Measurements from ENCODE around the gene IGSF9B.

IGSF9B gene

GRCh38 chr11:133896642-133897330 is 60.0 kb downstream of the IGSF9B start:
- DNase-seq = no peak

DNA sequence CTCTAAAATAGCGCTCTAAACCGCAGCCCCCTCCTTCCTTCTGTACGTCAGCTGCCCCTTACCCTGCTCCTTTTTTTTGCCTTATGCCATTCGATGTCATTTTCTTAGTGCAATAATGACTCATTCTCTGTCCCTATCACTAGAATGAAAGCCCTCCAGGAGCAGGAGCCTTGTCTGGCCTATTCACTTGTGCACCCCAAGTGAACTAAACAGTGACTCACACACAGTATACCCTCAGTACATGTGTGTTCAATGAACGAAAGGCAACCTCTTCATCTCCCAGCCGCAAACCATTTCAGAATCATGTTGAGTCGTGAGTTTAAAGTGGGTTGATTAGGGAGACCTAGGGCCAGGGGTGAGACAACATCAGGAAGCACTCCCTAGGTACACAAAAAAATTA is 60.7 kb downstream of the IGSF9B start:
- no peak for DNase-seq

GRCh38 chr11:133895551-133895950 is 61.2 kb downstream of the IGSF9B start:
- DNase-seq = no peak

GRCh38 chr11:133895061-133895479 is 61.7 kb downstream of the IGSF9B start:
- no peak for DNase-seq

- DNase-seq = no peak
These were observed 63.4 kb downstream of the IGSF9B start for GRCh38 chr11:133893381-133893780.

DNA sequence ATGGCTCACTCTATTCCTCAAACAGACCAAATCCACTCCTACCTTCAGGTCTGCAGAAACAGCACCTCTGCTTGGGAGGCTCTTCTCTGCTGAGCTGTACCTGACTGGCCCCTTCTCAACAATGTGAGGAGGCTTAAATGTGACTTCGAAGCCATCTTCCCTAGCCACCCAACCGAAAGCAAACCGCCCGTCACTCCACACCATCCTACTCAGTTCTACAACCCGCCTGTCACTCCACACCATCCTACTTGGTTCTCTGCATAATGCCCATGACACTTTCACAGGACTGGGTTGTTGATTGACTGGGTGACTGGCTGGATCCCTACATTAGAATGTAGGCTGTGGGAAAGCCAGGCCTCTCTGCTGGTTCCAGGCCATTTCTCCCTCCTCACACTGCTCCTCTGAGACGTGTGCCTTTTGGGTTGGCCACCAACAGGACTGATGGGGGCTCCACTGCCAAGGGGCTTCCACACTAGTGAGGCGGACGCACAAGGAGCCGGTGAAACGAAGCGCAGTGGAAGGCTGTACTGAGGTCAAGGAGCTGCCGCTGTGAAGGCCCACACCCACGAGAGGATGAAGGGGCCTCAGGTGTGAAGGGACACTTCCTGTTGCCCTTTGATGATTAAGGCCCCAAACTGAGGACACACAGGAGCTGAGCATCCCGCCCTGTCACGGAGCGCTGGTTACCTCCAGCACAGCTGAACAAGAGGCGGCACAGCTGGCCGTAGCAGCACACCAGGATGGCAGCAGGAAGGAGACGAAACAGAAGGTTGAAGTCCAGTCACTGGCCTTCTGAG is 64.0 kb downstream of the IGSF9B start:
- no peak for DNase-seq

GRCh38 chr11:133892126-133892525 is 64.6 kb downstream of the IGSF9B start:
- DNase-seq = no peak

GRCh38 chr11:133889893-133890292 is 66.9 kb downstream of the IGSF9B start:
- no peak for DNase-seq

GRCh38 chr11:133889188-133889587 is 67.6 kb downstream of the IGSF9B start:
- no peak for DNase-seq

- peak in 1 of 2 experiments; percentile 11 for DNase-seq
These were observed 69.0 kb downstream of the IGSF9B start for GRCh38 chr11:133887692-133888332.

GRCh38 chr11:133886029-133886428 is 70.7 kb downstream of the IGSF9B start:
- DNase-seq = no peak

DNA sequence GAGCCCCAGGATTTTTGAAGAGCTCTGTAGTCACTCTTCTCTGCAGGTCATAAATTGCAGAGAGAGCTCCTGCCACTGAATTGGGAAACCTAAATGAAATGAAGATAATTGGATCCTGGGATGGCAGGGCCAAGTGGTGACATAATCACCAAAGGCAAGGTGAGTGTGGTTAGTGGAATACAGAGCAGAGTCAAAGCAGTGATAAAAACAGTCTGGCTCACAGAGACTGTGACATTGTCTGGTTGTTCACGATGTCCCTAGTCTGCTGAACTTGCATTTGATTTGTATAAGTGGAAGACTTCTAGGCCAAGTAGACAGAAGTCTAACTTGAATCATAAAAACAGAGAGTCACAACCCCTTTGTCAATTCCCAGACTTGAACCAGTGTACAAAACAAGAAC is 84.6 kb downstream of the IGSF9B start:
- no peak for DNase-seq

DNA sequence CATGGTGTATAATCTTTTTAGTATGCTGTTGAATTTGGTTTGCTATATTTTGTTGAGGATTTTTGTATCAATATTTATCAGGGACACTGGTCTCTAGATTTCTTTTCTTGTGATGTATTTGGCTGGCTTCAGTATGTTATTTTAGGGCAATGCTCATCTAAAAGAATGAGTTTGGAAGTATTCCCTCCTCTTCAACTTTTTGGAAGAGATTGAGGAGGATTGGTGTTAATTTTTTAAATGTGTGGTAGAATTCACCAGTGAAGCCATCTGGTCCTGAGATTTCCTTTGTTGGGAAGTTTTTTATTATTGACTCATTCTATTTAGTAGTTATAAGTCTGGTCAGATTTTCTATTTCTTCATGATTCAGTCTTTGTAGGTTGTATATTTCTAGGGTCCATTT is 89.3 kb downstream of the IGSF9B start:
- DNase-seq = no peak

DNA sequence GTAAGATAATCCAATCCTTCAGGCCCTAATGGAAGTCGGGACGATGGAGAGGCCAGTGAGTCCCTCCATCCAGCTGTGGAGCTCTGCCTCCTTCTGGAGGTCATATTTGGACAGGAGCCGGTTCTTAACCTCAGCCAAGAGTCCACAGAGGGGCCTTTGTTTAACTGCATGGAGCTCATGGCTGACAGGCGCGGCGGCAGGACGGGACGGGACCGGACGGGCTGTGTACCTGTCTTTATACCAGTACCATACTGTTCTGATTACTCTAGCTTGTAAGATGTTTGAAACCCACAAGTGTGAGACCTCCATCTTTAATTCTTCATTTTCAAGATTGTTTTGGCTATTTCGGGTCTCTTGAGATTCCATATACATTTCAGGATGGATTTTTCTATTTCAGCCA is 91.3 kb downstream of the IGSF9B start:
- DNase-seq = no peak

- DNase-seq = no peak
These were observed 92.0 kb downstream of the IGSF9B start for GRCh38 chr11:133864756-133865155.

- DNase-seq = no peak
These were observed 96.6 kb downstream of the IGSF9B start for GRCh38 chr11:133860151-133860550.

All from NCI-H524 (cell line).